D341Med (cell line): ENCODE measurements around the gene LRRC4B.
"Not testable (repeated sequence)": the region's sequence is repeated elsewhere in the genome, so short reads cannot be mapped to it uniquely, and the experiment has no call there.

Experiments used
- DNase-seq: peaks from one replicate; pipeline ENCODE4 v3.0.0; 2012; ENCODE audit warnings: low spot score

The LRRC4B gene

GRCh38 chr19:50486823-50487515 lies 81.3 kb downstream of the LRRC4B start:
- DNase-seq, result no peak

GRCh38 chr19:50485284-50485955 lies 82.8 kb downstream of the LRRC4B start:
- DNase-seq, result no peak

DNA sequence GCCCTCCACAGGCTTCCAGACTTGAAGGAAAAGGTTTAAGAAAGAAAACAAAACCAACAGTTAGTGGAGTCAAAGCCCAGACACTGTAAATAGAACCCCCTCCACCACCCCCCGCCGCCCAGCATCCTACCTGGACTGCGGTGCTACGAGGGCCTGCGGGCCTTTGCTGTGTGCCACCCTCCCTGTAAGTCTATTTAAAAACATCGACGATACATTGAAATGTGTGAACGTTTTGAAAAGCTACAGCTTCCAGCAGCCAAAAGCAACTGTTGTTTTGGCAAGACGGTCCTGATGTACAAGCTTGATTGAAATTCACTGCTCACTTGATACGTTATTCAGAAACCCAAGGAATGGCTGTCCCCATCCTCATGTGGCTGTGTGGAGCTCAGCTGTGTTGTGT lies 85.3 kb downstream of the LRRC4B start:
- DNase-seq, result no peak

- DNase-seq, result no peak
Observed at GRCh38 chr19:50482271-50482855, 85.9 kb downstream of the LRRC4B start.

DNA sequence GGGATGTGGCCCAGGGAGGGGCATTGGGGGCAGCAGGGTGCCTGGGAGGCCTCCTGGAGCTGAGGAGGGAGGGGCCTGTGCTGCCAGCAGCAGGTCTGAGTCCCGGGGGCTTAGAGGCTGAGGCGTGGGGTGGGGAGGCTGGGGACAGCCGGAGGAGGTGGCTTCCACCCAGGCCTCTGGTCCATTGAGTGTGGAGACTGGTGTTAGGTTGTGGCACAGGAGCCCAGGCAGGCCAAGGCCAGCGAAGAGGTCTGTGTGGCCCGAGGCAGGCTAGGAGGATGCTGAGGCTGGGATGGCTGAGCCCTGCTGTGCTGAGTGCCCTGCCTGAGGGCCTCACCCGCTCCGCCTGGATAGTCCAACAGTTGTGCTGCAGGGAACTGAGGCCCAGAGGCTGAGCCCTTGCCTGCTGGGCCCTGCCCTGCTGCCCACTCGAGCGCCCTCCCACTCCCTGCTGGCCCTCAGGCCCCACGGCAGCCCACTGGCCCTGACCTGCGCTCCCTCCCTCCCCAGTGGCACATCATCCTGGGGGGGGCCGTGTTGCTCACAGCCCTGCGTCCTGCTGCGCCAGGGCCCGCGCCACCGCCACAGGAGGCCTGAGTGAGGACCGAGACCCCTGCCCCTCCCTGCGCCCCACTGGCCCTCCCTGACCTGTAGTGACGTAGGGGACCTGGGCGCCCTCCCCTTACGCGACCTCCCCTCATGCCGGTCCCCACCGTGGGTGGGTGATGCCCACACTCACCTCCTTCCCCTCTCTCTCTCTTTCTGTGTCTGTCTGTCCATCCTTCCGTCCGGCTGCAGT lies 86.7 kb downstream of the LRRC4B start:
- no peak for DNase-seq

- DNase-seq, result no peak
Observed at GRCh38 chr19:50480281-50481111, 87.7 kb downstream of the LRRC4B start.

- no peak for DNase-seq
Observed at GRCh38 chr19:50479761-50480251, 88.4 kb downstream of the LRRC4B start.

DNA sequence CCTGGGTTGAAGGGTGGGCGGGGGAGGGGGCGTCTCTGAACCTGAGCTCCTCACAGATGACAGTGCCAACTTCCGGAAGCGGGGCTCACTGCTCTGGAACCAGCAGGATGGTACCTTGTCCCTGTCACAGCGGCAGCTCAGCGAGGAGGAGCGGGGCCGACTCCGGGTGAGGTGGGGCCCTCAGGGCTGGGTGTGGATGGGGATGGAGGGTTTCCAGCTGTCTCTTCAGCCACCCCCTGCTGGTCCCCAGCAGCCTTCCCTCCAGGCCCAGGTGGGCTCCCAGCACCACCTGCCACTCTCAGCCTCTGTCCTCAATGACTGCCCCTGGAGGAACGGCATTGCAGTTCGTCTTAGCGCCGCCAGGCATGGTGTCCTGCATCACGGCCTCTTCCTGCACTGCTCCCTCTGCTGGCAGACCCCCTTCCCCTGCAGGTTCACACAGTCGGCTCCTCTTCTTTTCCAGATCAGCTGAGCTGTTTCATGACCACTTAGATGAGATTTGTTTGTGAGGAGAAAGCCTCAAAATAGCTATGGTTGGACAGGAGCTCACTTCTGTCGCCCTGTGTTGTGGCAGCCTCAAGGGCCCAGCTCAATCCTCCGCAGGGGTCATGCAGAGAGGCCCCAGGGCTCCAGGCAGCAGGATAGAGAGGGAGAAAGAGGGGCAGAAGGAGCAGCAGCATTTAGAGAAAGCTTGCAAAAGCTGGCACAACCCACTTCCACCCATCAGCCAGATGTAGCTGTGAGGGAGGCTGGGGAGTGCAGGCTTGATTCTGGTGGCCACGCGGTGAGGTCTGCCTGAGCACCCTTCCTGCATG lies 89.1 kb downstream of the LRRC4B start:
- DNase-seq, result peak; percentile 70

DNA sequence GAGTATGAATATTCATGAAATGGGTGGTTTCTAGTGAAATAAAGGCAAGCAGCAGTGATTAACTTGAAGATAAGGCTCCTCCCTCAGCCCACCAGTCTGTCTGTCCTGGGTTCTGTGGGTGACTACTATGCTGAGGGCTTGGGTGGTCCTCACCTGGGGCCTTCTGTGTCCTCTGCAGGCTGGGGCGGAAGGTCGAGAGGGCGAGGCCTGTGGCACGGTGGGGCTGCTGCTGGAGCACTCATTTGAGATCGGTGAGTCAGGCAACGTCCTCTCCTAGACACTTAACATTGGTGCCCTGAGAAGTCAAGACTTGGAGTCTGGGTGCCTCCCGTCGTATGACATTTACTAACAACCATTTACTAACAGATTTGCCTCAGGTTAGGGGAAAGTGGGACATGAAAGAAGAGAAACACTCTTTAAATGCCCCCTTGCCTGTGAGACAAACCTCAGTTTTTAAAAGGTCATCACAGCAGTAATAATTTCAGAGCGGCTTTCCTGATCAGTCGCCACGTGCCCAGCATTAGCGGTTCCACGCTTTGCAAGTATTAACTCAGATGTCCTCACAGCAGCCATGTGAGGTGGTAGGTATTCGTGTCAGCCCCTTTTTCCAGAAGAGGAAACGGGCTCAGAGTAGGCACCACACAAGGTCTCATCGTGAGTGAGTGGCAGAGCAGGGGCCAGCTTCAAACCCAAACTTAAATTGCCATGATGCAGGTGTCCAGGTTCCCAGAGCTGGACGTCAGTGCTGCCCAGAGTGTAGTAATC lies 90.3 kb downstream of the LRRC4B start:
- DNase-seq, result no peak

GRCh38 chr19:50476907-50477238 lies 91.4 kb downstream of the LRRC4B start:
- no peak for DNase-seq

GRCh38 chr19:50476224-50476906 lies 91.9 kb downstream of the LRRC4B start, which contains the start of the genes EMC10 and GARIN5A:
Gene EMC10, plus strand, starts transcription at chr19:50476507. Its CDS starts 38 bp downstream, at chr19:50476545.
Gene GARIN5A, minus strand, starts transcription at chr19:50476848. Its CDS starts 460 bp downstream, at chr19:50476388.
- peak; percentile 88 for DNase-seq

DNA sequence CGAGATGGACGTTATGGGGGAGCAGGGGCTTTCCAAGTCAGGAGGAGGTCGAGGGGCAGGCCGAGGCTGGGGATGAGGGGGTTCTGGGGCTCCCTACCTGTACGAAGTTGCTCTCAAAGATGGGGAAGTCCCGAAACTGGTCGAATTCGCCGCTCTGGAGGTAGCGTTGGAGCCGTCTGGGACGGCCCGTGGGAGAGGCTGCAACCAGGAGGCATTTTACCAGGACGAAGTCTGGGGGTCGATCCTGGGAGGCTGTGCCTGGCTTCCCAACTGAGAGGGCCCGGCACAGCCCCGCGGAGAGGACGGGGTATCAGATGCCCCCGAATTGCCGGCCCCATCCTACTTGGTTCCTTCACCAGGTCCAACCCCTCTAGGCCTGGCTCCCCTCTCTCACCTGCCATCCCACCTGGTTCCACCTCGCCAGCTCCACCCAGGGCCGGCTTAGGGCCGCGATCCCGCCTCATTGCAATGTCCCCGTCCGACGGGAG lies 92.5 kb downstream of the LRRC4B start:
- DNase-seq, result no peak

GRCh38 chr19:50475101-50475568 lies 93.1 kb downstream of the LRRC4B start:
- DNase-seq, result no peak

DNA sequence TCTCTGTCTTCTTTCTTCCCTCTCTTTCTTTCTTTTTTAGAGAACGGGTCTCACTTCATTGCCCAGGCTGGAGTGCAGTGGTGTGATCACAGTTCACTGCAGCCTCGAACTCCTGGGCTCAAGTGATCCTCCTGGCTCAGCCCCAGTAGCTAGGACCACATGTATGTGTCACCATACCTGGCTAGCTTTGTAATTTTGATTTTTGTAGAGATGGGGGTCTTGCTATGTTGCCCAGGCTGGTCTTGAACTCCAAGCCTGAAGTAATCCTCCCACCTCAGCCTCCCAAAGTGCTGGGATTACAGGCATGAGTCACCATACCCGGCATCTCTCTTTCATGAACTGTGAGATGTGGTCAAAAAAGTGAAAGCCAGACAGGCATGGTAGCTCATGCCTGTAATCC lies 94.9 kb downstream of the LRRC4B start:
- DNase-seq, result not testable (repeated sequence)

GRCh38 chr19:50468818-50469217 lies 99.4 kb downstream of the LRRC4B start:
- DNase-seq, result no peak

GRCh38 chr19:50467566-50467965 lies 100.7 kb downstream of the LRRC4B start:
- DNase-seq, result no peak
